Heart left ventricle (tissue), 13 donors: Measurements from ENCODE around the gene SLC28A3.
"Not testable (repeated sequence)": the region's sequence is repeated elsewhere in the genome, so short reads cannot be mapped to it uniquely, and the experiment has no call there.

Experiments used
- CTCF ChIP-seq, 12 donors: fragments of 200-600 bp; sonication (generic) in 4 of 12; IDR thresholded peaks; one replicate each; pipeline versions ENCODE4 v1.5.0 to v1.8.0; 2018 to 2022; ENCODE audit warnings: antibody characterized with exemption in 12 of 12, mild to moderate bottlenecking in 5 of 12
- POLR2A ChIP-seq, 2 donors: fragments of 450-650 bp; IDR thresholded peaks; one replicate each; pipeline ENCODE4 v1.6.1; 2017; ENCODE audit warnings: antibody characterized with exemption in 2 of 2, mild to moderate bottlenecking in 2 of 2, moderate library complexity in 2 of 2
- donor health status: ischemic (EF 13 %, LVEDD 7.1; RV severe dilation, severe dysfunction).
- donor health status: DM: no; HTN: yes; CAD: no.
- donor health status: DM: no; HTN: no; CAD: no.
- donor health status: ischemic (EF 25% LVEDD 6.9; RV normal size, moderate dysfunction).
- donor health status: ischemic (EF 25% LVEDD 5.7; RV mildly dilated, moderate dysfunction).
- donor health status: ischemic (EF 35%, LVEDD 5.7; RV mildly dilated, moderate dysfunction).
- donor health status: nonischemic (EF 11% LVEDD 7.7; RV severe dilation, severe dysfunction).
- donor health status: DM: yes; HTN: yes; CAD: no.
- donor health status: PGD.
- donor health status: ischemic (EF 29% LVEDD 5.4; RV normal size, mild dysfunction).
- donor health status: nonischemic (EF 23%, LVEDD 6.1; RV moderate dilation, normal function).

- not testable (repeated sequence) for TF ChIP-seq POLR2A, CTCF (IDR thresholded peaks at IDR 0.05)
Observed at GRCh38 chr9:84390254-84390653, 49.7 kb upstream of the SLC28A3 start.
